GM19372 (cell line): Measurements from ENCODE around the gene RBM39.
"Not testable (repeated sequence)": the region's sequence is repeated elsewhere in the genome, so short reads cannot be mapped to it uniquely, and the experiment has no call there.

Experiments used
- ATAC-seq: cut with Tn5 transposase; IDR thresholded peaks from one replicate; pipeline ENCODE4 v1.9.1; 2021; ENCODE audit warnings: mild to moderate bottlenecking, low read depth, moderate library complexity; ENCODE audit not compliant: unreplicated experiment

Gene RBM39

GRCh38 chr20:35729836-35730582 is 12.1 kb downstream of the RBM39 start:
- ATAC-seq = no peak

DNA sequence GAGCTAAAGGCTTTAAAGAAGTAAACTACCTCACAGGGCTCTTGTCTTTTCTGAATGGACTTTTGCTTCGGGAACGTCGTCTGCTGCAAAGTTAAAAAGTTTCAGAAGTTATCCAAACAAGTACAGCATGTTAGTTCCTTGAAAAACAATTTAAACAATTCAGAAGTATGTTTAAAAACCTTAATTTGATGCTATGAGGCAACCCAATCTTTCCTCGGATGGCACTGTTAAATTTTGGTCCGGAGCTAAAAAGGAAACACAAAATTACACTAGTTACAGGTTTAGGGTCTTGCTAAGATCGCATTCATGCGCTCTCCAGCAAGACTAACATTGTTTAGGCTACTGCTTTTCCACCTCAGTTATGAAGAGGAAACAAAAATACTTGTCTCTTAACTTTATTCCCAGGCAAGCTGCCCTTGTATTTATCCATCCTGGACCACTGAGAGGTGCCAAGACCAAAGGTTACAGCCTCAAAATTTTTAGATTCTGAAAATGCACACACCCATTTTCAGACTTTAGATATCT is 12.7 kb downstream of the RBM39 start:
- no peak for ATAC-seq

DNA sequence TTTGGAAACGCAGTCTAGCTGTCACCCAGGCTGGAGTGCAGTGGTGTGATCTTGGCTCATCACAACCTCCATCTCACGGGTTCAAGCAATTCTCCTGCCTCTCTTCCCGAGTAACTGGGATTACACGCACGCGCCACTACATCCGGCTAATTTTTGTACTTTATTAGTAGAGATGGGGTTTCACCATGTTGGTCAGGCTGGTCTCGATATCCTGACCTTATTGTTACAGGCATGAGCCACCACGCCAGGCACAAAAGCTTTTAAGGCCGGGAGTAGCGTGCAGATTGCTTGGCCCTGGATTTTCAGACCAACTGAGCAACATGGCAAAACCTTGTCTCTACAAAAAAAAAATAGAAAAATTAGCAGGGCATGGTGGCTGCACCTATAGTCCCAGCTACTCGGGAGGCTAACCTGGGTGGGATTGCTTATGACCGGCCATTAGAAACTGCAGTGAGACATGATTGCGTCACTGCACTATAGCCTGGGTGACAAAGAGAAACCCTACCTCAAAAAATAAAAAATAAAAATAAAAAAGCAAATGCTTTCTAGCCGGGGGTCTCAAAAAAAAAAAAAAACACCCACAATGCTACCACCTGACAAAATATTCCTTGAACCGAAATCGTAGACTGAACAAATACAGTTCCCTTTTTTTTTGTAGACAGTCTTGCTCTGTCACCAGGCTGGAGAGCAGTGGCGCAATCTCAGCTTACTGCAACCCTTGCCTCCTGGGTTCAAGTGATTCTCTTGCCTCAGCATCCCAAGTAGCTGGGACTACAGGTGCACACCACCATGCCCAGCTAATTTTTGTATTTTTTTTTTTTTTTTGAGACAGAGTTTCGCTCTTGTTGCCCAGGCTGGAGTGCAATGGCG is 15.0 kb downstream of the RBM39 start:
- ATAC-seq = no peak

- no peak for ATAC-seq
Observed at GRCh38 chr20:35724321-35725230, 17.5 kb downstream of the RBM39 start.

DNA sequence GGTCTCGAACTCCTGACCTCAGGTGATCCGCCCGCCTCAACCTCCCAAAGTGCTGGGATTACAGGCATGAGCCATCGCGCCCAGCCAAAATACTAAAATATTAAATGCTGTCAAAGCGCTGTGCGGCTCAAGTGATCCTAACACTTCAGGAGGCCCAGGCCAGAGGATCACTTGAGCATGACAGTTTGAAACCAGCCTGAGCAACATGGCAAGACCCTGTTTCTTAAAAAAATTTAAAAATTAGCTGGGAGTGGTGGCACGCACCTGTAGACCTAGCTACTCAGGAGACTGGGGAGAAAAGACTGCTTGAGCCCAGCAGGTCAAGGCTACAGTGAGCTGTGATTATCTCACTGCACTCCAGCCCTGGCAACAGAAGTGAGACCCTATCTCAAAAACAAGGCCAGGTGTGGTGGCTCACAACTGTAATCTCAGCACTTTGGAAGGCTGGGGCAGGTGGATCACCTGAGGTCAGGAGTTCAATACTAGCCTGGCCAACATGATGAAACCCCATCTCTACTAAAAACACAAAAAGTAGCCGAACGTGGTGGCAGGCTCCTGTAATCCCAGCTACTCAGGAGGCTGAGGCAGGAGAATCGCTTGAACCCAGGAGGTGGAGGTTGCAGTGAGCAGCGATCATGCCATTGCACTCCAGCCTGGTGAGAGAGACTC is 18.3 kb downstream of the RBM39 start:
- not testable (repeated sequence) for ATAC-seq

- ATAC-seq = not testable (repeated sequence)
Observed at GRCh38 chr20:35723275-35723639, 18.8 kb downstream of the RBM39 start.

DNA sequence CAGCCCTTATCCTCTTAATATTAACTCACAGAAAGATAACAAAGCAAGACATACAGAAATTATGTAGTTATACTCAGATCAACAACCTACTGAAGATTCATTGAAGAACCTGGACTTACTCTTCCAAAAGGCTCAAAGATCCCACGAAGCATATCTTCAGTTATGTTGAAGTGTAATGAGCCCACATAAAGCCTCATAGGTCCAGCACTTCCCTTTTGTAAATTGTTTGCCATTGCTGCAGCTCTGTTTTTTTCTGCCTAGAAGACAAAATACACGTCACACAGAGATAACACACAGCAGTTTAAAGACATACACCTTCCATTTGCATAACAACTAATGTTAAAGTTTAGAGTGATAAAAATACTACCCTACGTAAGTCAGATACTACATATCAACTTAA is 20.4 kb downstream of the RBM39 start:
- ATAC-seq = no peak

DNA sequence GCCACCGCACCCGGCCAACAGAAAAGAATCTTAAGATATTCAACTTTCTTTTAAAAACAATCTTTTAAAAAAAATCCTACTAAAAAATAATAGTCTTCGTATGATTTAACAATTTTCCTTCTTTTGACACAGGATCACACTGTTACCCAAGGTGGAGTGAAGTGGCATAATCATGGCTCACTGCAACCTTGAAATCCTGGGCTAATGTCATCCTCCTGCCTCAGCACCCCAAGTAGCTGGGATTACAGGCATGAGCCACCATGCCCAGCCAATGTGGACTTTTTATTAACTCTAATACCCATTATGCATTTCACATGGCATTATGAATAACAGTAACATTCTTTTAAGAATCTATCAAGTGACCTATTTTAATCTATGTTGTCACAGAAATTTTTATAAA is 20.8 kb downstream of the RBM39 start:
- no peak for ATAC-seq

GRCh38 chr20:35720165-35721123 is 21.6 kb downstream of the RBM39 start:
- ATAC-seq = no peak

DNA sequence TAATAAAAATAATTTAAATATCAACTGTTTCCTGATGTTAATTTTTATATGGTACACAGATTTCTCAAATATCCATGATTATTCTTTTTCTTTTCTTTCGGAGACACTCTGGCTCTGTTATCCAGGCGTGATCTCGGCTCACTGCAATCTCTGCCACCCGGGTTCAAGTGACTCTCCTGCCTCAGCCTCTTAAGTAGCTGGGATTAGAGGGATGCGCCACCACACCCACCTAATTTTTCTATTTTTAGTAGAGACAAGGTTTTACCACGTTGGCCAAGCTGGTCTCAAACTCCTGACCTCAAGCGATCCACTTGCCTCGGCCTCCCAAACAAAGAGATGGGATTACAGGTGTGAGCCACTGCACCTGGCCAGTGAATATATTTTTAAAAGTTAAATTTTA is 22.3 kb downstream of the RBM39 start:
- ATAC-seq = no peak

DNA sequence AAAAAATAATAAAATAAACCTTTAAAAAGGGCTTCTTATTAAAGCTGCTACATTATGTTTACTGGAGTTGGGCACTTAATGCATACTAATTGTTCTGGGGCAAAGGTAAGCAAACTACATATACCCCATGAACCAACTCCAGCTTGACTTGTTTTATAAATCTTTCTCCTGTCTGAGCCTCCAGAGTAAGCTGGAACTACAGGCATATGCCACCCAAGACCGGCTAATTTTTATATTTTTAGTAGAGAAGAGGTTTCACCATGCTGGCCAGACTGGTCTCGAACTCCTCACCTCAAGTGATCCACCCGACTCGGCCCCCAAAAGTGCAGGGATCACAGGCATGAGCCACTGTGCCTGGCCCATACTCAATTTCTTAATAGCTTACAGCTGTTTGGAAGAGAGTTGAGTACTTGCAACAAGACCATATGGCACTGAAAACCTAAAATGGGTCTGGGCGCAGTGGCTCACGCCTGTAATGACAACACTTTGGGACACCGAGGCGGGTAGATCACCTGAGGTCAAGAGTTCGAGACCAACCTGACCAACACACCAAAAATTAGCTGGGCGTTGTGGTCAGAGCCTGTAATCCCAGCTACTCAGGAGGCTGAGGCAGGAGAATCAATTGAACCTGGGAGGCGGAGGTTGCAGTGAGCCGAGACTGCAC is 23.0 kb downstream of the RBM39 start:
- ATAC-seq = no peak

DNA sequence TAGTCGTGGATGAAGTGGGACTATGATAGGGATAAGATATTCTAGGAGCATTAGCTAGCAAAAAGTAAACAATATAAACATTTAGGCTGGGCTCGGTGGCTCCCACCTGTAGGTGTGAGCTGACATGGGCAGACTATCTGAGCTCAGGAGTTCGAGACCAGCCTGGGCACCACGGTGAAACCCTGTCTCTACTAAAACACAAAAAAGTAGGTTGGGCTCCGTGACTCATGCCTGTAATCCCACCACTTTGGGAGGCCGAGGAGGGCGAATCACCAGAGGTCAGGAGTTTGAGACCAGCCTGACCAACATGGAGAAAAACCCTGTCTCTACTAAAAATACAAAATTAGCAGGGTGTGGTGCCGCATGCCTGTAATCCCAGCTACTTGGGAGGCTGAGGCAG is 23.7 kb downstream of the RBM39 start:
- ATAC-seq = not testable (repeated sequence)

- no peak for ATAC-seq
Observed at GRCh38 chr20:35716330-35716729, 25.7 kb downstream of the RBM39 start.

DNA sequence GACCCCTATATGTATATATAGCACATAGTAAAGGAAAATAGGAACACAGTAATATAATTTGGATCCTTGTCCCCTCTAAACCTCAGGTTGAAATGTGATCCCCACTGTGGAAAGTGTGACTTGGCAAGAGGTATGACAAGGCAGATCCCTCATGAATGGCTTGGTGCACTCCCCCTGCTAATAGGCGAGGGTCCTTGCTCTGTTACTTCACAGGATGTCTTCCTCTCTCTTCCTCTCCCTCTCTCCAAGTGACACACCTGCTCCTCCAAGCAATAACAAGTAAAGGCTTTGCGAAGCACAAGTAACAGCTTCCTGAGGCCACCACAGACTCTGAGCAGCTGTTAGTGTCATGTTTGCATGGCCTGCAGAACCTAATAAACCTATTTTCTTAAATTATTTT is 26.4 kb downstream of the RBM39 start:
- ATAC-seq = no peak

DNA sequence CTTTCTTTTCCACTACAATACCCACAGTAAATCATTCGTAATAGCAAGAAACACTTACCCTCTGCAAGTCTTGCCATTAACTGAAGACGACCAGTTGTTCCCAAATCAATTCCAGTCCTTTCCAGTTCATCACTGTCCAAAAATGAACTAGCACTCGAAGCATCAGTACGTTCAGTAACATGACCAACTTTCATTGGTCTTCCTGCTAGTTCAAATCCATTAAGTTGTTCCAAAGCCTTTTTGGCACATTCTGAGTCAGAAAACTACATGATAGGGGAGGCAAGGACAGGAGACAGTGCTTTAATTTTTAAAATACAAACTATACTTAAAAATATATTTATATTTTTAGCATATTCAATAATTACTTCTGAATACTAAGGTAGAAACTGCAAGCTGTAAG is 27.9 kb downstream of the RBM39 start:
- ATAC-seq = no peak

- ATAC-seq = not testable (repeated sequence)
Observed at GRCh38 chr20:35713120-35713519, 28.9 kb downstream of the RBM39 start.

GRCh38 chr20:35711588-35712209 is 30.4 kb downstream of the RBM39 start:
- no peak for ATAC-seq
